Transverse colon (tissue), 4 donors: Measurements from ENCODE around the gene XYLT1. TPM values are rescaled to one million over a fixed set of nuclear protein-coding genes. Genes with fewer than 3 reads are reported as not detected.

Experiments used
- DNase-seq: peaks from one replicate; pipeline ENCODE4 v3.0.0-alpha.2; 2019
- H3K27ac ChIP-seq, 4 donors: fragments of 200-600 bp; sonication (generic); 2 replicates each; pipeline ENCODE4 v1.5.1; 2016 to 2018; ENCODE audit warnings: inconsistent platforms in 4 of 4
- H3K27me3 ChIP-seq: fragments of 200-600 bp; sonication (generic); 2 replicates; pipeline ENCODE4 v1.5.1; 2017; ENCODE audit warnings: inconsistent platforms
- H3K36me3 ChIP-seq, 4 donors: fragments of 200-600 bp; sonication (generic); 2 replicates each; pipeline ENCODE4 v1.5.1; 2017 to 2019; ENCODE audit warnings: inconsistent platforms in 4 of 4
- H3K4me1 ChIP-seq, 4 donors: fragments of 200-600 bp; sonication (generic); 2 replicates each; pipeline ENCODE4 v1.5.1; 2017 to 2020; ENCODE audit warnings: inconsistent platforms in 4 of 4
- H3K4me3 ChIP-seq, 4 donors: fragments of 200-600 bp; sonication (generic); 1 replicate in 1 of 4; 2 replicates in 3 of 4; pipeline versions ENCODE4 v1.5.1 to v1.6.1; 2017 to 2019; ENCODE audit warnings: inconsistent platforms in 4 of 4
- H3K9me3 ChIP-seq, 2 donors: fragments of 200-600 bp; sonication (generic); 2 replicates each; pipeline ENCODE4 v1.5.1; 2017 to 2019; ENCODE audit warnings: inconsistent platforms in 2 of 2
- CTCF ChIP-seq, 5 experiments: fragments of 200-600 bp in 3 of 5; fragments of 450-650 bp in 2 of 5; sonication (generic) in 3 of 5; IDR thresholded peaks; 1 replicate in 2 of 5; 2 replicates in 3 of 5; pipeline ENCODE4 v1.5.1; 2016 to 2017; ENCODE audit warnings: antibody characterized with exemption in 5 of 5, inconsistent platforms in 3 of 5, mild to moderate bottlenecking in 2 of 5, moderate library complexity in 1 of 5
- EP300 ChIP-seq: sonication (generic); formaldehyde crosslinking; IDR thresholded peaks from one replicate; pipeline ENCODE4 v1.6.1; 2017; ENCODE audit warnings: antibody characterized with exemption, low read depth
- POLR2A ChIP-seq: fragments of 450-650 bp; IDR thresholded peaks from one replicate; pipeline ENCODE4 v1.6.1; 2016; ENCODE audit warnings: antibody characterized with exemption, mild to moderate bottlenecking, moderate library complexity
- POLR2AphosphoS5 ChIP-seq, 3 donors: sonication (generic); formaldehyde crosslinking; IDR thresholded peaks; one replicate each; pipeline ENCODE4 v1.6.1; 2016; ENCODE audit warnings: antibody characterized with exemption in 3 of 3
- WGBS, 2 donors: methylation state at CpG; one replicate each; pipeline ENCODE4 v1.1.5; 2018; ENCODE audit warnings: low coverage in 1 of 2; 5-methylcytosine and 5-hydroxymethylcytosine counted together
- in situ Hi-C, 4 donors: fragments of 200-750 bp; cut with MboI; loops; one replicate each; pipeline versions ENCODE4 v1.15.0 to v1.15.1; 2017; ENCODE audit warnings: low sequenced_read_pairs in 3 of 4, low pct_ligation_motif_present in 1 of 4, low pct_unique_long_range_greater_than_20kb in 1 of 4
- intact Hi-C: fragments of 100-400 bp; cut with DNase I; formaldehyde crosslinking; loops from one replicate; pipeline ENCODE4 v1.15.1; 2023; ENCODE audit warnings: low total_unique reads
- total RNA-seq, 4 donors: library from RNA; depleted of rRNA; stranded (reverse); fragments of >200 nt; gene quantifications; one replicate each; pipeline ENCODE4 v1.1.0, GENCODE V29; 2016

The XYLT1 gene
- total RNA-seq, 4 donors from 2014 or later: 22.3 to 44.6 (median 39.4) TPM

- in situ Hi-C loops (no loop called here), intact Hi-C loops (no loop called here)
- H3K36me3 ChIP-seq: no peaks in the 10 kb centered on the region
- no peaks in the 10 kb centered on the region for H3K27me3 ChIP-seq
- peak overlapping the region in 2 of 4 donors; percentile 18 to 41 for H3K27ac ChIP-seq
- H3K4me3 ChIP-seq: no peak overlapping the region
- 78 to 83% methylated on average over 9 to 12 of the region's 12 CpGs for WGBS, 2 donors
- H3K4me1 ChIP-seq: peaks cover 0 to 7% (median 0%) of the 10 kb centered on the region in 4 donors
- H3K9me3 ChIP-seq: no peaks in the 10 kb centered on the region
- DNase-seq: no peak
- TF ChIP-seq POLR2AphosphoS5 (IDR thresholded peaks at IDR 0.05) (peak in 1 of 3 donors; percentile 37), POLR2A (no peak)
Measured at GRCh38 chr16:17432901-17433576, 37.7 kb downstream of the XYLT1 start.

- H3K4me3 ChIP-seq: no peak overlapping the region
- H3K4me1 ChIP-seq: peaks cover 0 to under 1% (median 0%) of the 10 kb centered on the region in 4 donors
- no peak overlapping the region for H3K27ac ChIP-seq
- no peaks in the 10 kb centered on the region for H3K27me3 ChIP-seq
- TF ChIP-seq POLR2A: no peak
- TF ChIP-seq EP300: no peak
- TF ChIP-seq POLR2AphosphoS5 (IDR thresholded peaks at IDR 0.05): no peak
- TF ChIP-seq CTCF (IDR thresholded peaks at IDR 0.05): no peak
- intact Hi-C loops (no loop called here), in situ Hi-C loops (no loop called here)
- WGBS, 2 donors: 85 to 90% methylated on average over 7 to 8 of the region's 8 CpGs
- no peaks in the 10 kb centered on the region for H3K9me3 ChIP-seq
- no peaks in the 10 kb centered on the region for H3K36me3 ChIP-seq
- no peak for DNase-seq
Measured at GRCh38 chr16:17431968-17432625, 38.7 kb downstream of the XYLT1 start.

- WGBS, 2 donors: 80% methylated on average over 8 of the region's 8 CpGs; no CpG with 5 or more reads in 1 of the 2 donors
- no peaks in the 10 kb centered on the region for H3K36me3 ChIP-seq
- in situ Hi-C loops (no loop called here), intact Hi-C loops (no loop called here)
- no peak overlapping the region for H3K4me3 ChIP-seq
- no peak for DNase-seq
- no peaks in the 10 kb centered on the region for H3K9me3 ChIP-seq
- H3K27ac ChIP-seq: no peak overlapping the region
- TF ChIP-seq POLR2A (no peak), CTCF (IDR thresholded peaks at IDR 0.05) (no peak), POLR2AphosphoS5 (IDR thresholded peaks at IDR 0.05) (no peak), EP300 (no peak)
- H3K4me1 ChIP-seq: peaks cover 0 to 5% (median 0%) of the 10 kb centered on the region in 4 donors
- H3K27me3 ChIP-seq: no peaks in the 10 kb centered on the region
Measured at GRCh38 chr16:17431012-17431411, 39.7 kb downstream of the XYLT1 start.

GRCh38 chr16:17426451-17426850 is 44.3 kb downstream of the XYLT1 start:
- H3K4me1 ChIP-seq: peaks cover 0 to 12% (median 0%) of the 10 kb centered on the region in 4 donors
- no peaks in the 10 kb centered on the region for H3K27me3 ChIP-seq
- H3K9me3 ChIP-seq: no peaks in the 10 kb centered on the region
- peak overlapping the region in 3 of 4 donors; percentile 26 to 57 (median 37) for H3K27ac ChIP-seq
- H3K4me3 ChIP-seq: no peak overlapping the region
- 64 to 84% methylated on average over 2 of the region's 2 CpGs for WGBS, 2 donors
- no peak for DNase-seq
- intact Hi-C loops (no loop called here), in situ Hi-C loops (no loop called here)
- no peaks in the 10 kb centered on the region for H3K36me3 ChIP-seq
- no peak for TF ChIP-seq CTCF (IDR thresholded peaks at IDR 0.05)
- TF ChIP-seq POLR2AphosphoS5 (IDR thresholded peaks at IDR 0.05): peak in 2 of 3 donors; percentile 36 to 37
- TF ChIP-seq EP300: no peak
- TF ChIP-seq POLR2A: no peak
